ENCODE data around the gene MDP1. TPM values are rescaled to one million over a fixed set of nuclear protein-coding genes. Genes with fewer than 3 reads are reported as not detected.

Gene MDP1
- polyA plus RNA-seq, 1 of the 3 experiments (the other 2 are of a cell fraction), result 36.7 TPM

DNA sequence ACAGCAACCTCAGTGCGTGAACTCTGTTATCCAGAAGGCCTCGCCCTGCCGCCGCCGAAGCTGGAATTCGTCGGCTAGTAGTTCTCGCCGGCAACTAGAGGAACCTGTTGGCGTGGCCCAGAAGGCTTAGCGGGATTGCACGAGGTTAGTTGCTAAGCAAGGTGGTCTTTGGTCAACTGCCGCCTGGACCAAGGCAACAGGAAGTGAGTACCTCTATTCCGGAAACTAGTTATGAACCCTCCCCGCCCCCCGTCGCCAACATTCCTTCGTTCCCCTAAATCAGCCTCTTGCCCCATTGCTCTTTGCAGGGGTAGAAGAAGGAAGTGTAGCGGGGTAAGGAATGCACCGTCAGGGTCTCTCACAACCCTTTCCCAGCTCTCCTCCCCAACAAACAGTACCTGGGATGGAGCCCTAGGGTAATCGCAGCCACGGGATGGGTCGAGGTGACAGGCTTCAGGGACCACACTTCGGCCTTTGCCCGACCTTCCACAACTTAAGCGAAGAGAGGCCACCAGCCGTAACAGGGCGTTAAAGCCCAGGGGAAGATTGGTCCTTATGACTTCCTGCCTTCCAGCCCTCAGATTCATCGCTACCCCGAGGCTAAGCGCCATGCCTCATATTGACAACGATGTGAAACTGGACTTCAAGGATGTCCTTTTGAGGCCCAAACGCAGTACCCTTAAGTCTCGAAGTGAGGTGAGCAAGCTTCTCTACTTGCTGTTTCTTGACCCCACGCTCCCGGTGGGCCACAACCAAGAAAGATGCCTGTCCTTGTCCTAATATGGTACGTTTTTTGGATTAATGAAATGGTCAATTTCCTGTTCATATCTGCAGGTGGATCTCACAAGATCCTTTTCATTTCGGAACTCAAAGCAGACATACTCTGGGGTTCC is 17.0 kb upstream of the MDP1 start, which contains the start of gene GMPR2:
Gene GMPR2 (plus strand): TSS at position 285 of the 893 bp plus-strand sequence. CDS start 325 bp downstream, at position 610.
- no peaks in the 10 kb centered on the region for H3K27me3 ChIP-seq (ENCODE audit: insufficient read depth)
- peak; percentile 67 for DNase-seq
- peaks cover 27 to 42% of the 10 kb centered on the region in 2 experiments for H3K36me3 ChIP-seq (replicated peaks in 1 of 2; ENCODE audit: control insufficient read depth in 1 of 2, insufficient read depth in 2 of 2, low read length in 1 of 2)
- H3F3A ChIP-seq (replicated peaks; ENCODE audit: insufficient read depth), result peaks cover 7% of the 10 kb centered on the region
- peak within 1 kb of the TSS; percentile 80 for H2AFZ ChIP-seq (ENCODE audit: low read depth)
- H3K27ac ChIP-seq (ENCODE audit: low read depth in 2 of 2, low read length in 1 of 2), result peak within 1 kb of the TSS; percentile 89 to 99
- peaks cover 19 to 24% of the 10 kb centered on the region in 2 experiments; a peak in 3 of 4 replicates for H3K4me1 ChIP-seq (ENCODE audit: control insufficient read depth in 1 of 2, insufficient read depth in 2 of 2, low read depth in 1 of 2, low read length in 1 of 2)
- peak within 1 kb of the TSS; percentile 82 for H3K9ac ChIP-seq
- peak within 1 kb of the TSS; percentile 82 to 93 for H3K4me3 ChIP-seq (ENCODE audit: low read depth in 2 of 2, low read length in 1 of 2)
- no peaks in the 10 kb centered on the region for H3K9me3 ChIP-seq
- H3K79me2 ChIP-seq (ENCODE audit: insufficient read depth), result peaks cover 78% of the 10 kb centered on the region
- no peaks in the 10 kb centered on the region for H3K9me2 ChIP-seq
- WGBS (ENCODE audit: low lambda C conversion rate), result 2% methylated on average over 18 of the region's 38 CpGs
- ChIA-PET POLR2A (interaction anchor here (1.2 to 1.7 kb wide), 3 partner anchors 10 to 134 kb away, joined by 3 to 8 read pairs (median 3); partner anchors contain the start of genes TINF2 and TM9SF1), CTCF (interaction anchor here (1.2 to 2.2 kb wide), 3 partner anchors 10 to 75 kb away, joined by 4 to 12 read pairs (median 5); partner anchors contain the start of genes CIDEB and TINF2)
- H3K4me2 ChIP-seq, result peak within 1 kb of the TSS; percentile 91
- peaks cover 2% of the 10 kb centered on the region; the same call in 1 of the 2 replicates for H4K20me1 ChIP-seq (ENCODE audit: insufficient read depth)
- TF ChIP-seq SMC3 (IDR thresholded peaks at IDR 0.05; ENCODE audit: low read depth, low read length), result no peak
- peak; percentile 79 for TF ChIP-seq GABPA (IDR thresholded peaks at IDR 0.05; ENCODE audit: low read depth)
- TF ChIP-seq, protein P1, sequence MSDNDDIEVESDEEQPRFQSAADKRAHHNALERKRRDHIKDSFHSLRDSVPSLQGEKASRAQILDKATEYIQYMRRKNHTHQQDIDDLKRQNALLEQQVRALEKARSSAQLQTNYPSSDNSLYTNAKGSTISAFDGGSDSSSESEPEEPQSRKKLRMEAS (IDR thresholded peaks at IDR 0.05; ENCODE audit: low read depth), result peak; percentile 69
- TF ChIP-seq CHD2 (IDR thresholded peaks at IDR 0.05; ENCODE audit: low read length, partially characterized antibody), result no peak
- no peak for TF ChIP-seq GATA2 (CRISPR knock-in tag; IDR thresholded peaks at IDR 0.05)
- TF ChIP-seq RFX5 (IDR thresholded peaks at IDR 0.05; ENCODE audit: low read length), result peak; percentile 53; the same call in 1 of the 2 replicates
- TF ChIP-seq, protein P2, sequence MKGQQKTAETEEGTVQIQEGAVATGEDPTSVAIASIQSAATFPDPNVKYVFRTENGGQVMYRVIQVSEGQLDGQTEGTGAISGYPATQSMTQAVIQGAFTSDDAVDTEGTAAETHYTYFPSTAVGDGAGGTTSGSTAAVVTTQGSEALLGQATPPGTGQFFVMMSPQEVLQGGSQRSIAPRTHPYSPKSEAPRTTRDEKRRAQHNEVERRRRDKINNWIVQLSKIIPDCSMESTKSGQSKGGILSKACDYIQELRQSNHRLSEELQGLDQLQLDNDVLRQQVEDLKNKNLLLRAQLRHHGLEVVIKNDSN (IDR thresholded peaks at IDR 0.05; ENCODE audit: borderline replicate concordance, low read depth), result no peak
- no peak for TF ChIP-seq EZH2phosphoT487 (IDR thresholded peaks at IDR 0.05; ENCODE audit: borderline replicate concordance, low read depth)
- TF ChIP-seq RCOR1 (IDR thresholded peaks at IDR 0.05; ENCODE audit: low read length), result no peak
- TF ChIP-seq MXI1 (IDR thresholded peaks at IDR 0.05; ENCODE audit: low read depth, low read length), result peak; percentile 70; the same call in 1 of the 2 replicates
- no peak for TF ChIP-seq SIN3A (IDR thresholded peaks at IDR 0.05; ENCODE audit: borderline replicate concordance, low read depth, low read length)
- peak; percentile 89 for TF ChIP-seq POLR2AphosphoS5 (IDR thresholded peaks at IDR 0.05; ENCODE audit: low read depth, low read length)
- TF ChIP-seq TCF12 (IDR thresholded peaks at IDR 0.05), result no peak
- no peak for TF ChIP-seq JUND (IDR thresholded peaks at IDR 0.05)
- no peak for TF ChIP-seq RAD21 (IDR thresholded peaks at IDR 0.05; ENCODE audit: low read length)
- TF ChIP-seq, protein P3, sequence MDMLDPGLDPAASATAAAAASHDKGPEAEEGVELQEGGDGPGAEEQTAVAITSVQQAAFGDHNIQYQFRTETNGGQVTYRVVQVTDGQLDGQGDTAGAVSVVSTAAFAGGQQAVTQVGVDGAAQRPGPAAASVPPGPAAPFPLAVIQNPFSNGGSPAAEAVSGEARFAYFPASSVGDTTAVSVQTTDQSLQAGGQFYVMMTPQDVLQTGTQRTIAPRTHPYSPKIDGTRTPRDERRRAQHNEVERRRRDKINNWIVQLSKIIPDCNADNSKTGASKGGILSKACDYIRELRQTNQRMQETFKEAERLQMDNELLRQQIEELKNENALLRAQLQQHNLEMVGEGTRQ (IDR thresholded peaks at IDR 0.05; ENCODE audit: borderline replicate concordance, low read depth, low read length), result no peak
- TF ChIP-seq, protein P4, sequence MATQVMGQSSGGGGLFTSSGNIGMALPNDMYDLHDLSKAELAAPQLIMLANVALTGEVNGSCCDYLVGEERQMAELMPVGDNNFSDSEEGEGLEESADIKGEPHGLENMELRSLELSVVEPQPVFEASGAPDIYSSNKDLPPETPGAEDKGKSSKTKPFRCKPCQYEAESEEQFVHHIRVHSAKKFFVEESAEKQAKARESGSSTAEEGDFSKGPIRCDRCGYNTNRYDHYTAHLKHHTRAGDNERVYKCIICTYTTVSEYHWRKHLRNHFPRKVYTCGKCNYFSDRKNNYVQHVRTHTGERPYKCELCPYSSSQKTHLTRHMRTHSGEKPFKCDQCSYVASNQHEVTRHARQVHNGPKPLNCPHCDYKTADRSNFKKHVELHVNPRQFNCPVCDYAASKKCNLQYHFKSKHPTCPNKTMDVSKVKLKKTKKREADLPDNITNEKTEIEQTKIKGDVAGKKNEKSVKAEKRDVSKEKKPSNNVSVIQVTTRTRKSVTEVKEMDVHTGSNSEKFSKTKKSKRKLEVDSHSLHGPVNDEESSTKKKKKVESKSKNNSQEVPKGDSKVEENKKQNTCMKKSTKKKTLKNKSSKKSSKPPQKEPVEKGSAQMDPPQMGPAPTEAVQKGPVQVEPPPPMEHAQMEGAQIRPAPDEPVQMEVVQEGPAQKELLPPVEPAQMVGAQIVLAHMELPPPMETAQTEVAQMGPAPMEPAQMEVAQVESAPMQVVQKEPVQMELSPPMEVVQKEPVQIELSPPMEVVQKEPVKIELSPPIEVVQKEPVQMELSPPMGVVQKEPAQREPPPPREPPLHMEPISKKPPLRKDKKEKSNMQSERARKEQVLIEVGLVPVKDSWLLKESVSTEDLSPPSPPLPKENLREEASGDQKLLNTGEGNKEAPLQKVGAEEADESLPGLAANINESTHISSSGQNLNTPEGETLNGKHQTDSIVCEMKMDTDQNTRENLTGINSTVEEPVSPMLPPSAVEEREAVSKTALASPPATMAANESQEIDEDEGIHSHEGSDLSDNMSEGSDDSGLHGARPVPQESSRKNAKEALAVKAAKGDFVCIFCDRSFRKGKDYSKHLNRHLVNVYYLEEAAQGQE (IDR thresholded peaks at IDR 0.05; ENCODE audit: low read depth, low read length), result no peak
- no peak for TF ChIP-seq FOXJ3 (CRISPR knock-in tag; IDR thresholded peaks at IDR 0.05)
- no peak for TF ChIP-seq YY1 (IDR thresholded peaks at IDR 0.05; ENCODE audit: low read depth)
- no peak for TF ChIP-seq RXRA (IDR thresholded peaks at IDR 0.05; ENCODE audit: borderline replicate concordance, low read depth)
- TF ChIP-seq FOSL2 (IDR thresholded peaks at IDR 0.05; ENCODE audit: borderline replicate concordance, low read depth), result no peak
- TF ChIP-seq NFIC (IDR thresholded peaks at IDR 0.05; ENCODE audit: borderline replicate concordance), result no peak
- no peak for TF ChIP-seq NRF1 (IDR thresholded peaks at IDR 0.05; ENCODE audit: low read depth, low read length)
- TF ChIP-seq TAF1 (IDR thresholded peaks at IDR 0.05; ENCODE audit: borderline replicate concordance, low read depth, low read length), result peak; percentile 28; the same call in 1 of the 2 replicates
- TF ChIP-seq, protein P5, sequence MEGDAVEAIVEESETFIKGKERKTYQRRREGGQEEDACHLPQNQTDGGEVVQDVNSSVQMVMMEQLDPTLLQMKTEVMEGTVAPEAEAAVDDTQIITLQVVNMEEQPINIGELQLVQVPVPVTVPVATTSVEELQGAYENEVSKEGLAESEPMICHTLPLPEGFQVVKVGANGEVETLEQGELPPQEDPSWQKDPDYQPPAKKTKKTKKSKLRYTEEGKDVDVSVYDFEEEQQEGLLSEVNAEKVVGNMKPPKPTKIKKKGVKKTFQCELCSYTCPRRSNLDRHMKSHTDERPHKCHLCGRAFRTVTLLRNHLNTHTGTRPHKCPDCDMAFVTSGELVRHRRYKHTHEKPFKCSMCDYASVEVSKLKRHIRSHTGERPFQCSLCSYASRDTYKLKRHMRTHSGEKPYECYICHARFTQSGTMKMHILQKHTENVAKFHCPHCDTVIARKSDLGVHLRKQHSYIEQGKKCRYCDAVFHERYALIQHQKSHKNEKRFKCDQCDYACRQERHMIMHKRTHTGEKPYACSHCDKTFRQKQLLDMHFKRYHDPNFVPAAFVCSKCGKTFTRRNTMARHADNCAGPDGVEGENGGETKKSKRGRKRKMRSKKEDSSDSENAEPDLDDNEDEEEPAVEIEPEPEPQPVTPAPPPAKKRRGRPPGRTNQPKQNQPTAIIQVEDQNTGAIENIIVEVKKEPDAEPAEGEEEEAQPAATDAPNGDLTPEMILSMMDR (IDR thresholded peaks at IDR 0.05), result no peak

Measured in SK-N-SH (cell line).